Esophagus squamous epithelium (tissue), 5 donors: ENCODE data around the gene CRX. TPM values are rescaled to one million over a fixed set of nuclear protein-coding genes. Genes with fewer than 3 reads are reported as not detected.

ENCODE experiments used
- DNase-seq: peaks from one replicate; lab custom pipeline; 2025; lab: John Stamatoyannopoulos, UW
- H3K27ac ChIP-seq, 4 donors: fragments of 200-600 bp; sonication (generic); one replicate each; pipeline ENCODE4 v1.5.1; 2016 to 2019; ENCODE audit warnings: mild to moderate bottlenecking in 1 of 4
- H3K27me3 ChIP-seq, 4 donors: fragments of 200-600 bp; sonication (generic); 1 replicate in 3 of 4; 2 replicates in 1 of 4; pipeline versions ENCODE4 v1.5.1 to v1.6.0; 2017 to 2021; ENCODE audit warnings: antibody characterized with exemption in 1 of 4
- H3K36me3 ChIP-seq, 3 donors: fragments of 200-600 bp; sonication (generic); one replicate each; pipeline ENCODE4 v1.5.1; 2016 to 2019
- H3K4me1 ChIP-seq, 3 donors: fragments of 200-600 bp; sonication (generic); one replicate each; pipeline ENCODE4 v1.5.1; 2017 to 2019
- H3K4me3 ChIP-seq, 4 donors: fragments of 200-600 bp; sonication (generic); 1 replicate in 3 of 4; 2 replicates in 1 of 4; pipeline ENCODE4 v1.5.1; 2016 to 2019; ENCODE audit warnings: mild to moderate bottlenecking in 2 of 4, moderate library complexity in 1 of 4
- H3K9me3 ChIP-seq, 3 donors: fragments of 200-600 bp; sonication (generic); one replicate each; pipeline ENCODE4 v1.5.1; 2016 to 2019
- POLR2A ChIP-seq, 4 donors: fragments of 450-650 bp; IDR thresholded peaks; one replicate each; pipeline ENCODE4 v1.6.1; 2017; ENCODE audit warnings: antibody characterized with exemption in 4 of 4, mild to moderate bottlenecking in 4 of 4, moderate library complexity in 3 of 4
- WGBS, 2 donors: methylation state at CpG; one replicate each; pipeline ENCODE4 v1.1.5; 2018; 5-methylcytosine and 5-hydroxymethylcytosine counted together
- intact Hi-C: fragments of 100-400 bp; cut with DNase I; formaldehyde crosslinking; loops from one replicate; pipeline ENCODE4 v1.15.0; 2022
- small RNA-seq, 4 donors: library from RNA; depleted of rRNA; stranded (forward); fragments of <200 nt; gene quantifications; one replicate each; pipeline ENCODE3, GENCODE V24; 2016
- total RNA-seq, 4 donors: library from RNA; depleted of rRNA; stranded (reverse); fragments of >200 nt; gene quantifications; one replicate each; pipeline ENCODE4 v1.1.0, GENCODE V29; 2016
- TF ChIP-seq, protein P1 (sequence below), 6 experiments: fragments of 450-650 bp in 4 of 6; fragments of 200-600 bp in 2 of 6; sonication (generic) in 2 of 6; IDR thresholded peaks; one replicate each; pipeline ENCODE4 v1.5.1; 2016 to 2019; ENCODE audit warnings: antibody characterized with exemption in 6 of 6, mild to moderate bottlenecking in 4 of 6, moderate library complexity in 4 of 6
- donor health status: DM: yes; HTN: yes; CAD: no.

Gene CRX
- total RNA-seq, 4 donors from 2014 or later, result not detected

DNA sequence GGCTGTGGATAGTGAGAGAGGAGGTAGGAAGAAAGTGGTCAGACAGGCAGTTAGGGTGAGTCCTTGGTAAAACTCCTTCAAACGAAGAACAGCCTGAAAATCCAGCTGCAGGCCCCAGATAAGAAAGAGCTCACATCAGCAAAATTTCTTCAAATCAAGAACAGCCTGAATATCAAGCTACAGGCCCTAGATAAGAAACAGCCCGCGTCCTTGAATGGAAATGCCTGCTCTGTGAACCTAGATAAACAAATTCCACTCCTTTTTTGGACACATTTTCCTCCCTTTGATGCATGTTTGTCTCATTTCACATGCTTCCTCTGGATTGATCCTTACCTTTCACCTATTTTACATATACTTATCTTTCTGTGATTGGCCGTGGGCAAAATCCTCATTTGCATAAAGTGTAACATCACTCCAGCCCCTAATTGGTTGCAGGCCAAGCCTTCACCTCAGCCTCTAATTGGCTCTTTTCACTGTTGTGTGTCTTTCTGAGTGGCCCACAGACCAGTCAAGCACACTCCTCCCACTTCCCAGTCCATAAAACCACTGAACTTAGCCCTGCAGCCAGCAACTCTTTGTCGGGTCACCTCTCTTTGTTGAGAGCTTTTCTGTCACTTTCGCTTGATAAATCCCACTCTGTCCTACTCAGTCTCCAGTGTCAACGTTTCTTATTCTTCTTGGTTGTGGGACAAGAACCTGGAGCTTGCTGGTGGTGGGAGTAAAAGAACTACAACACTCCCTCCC lies 70.4 kb downstream of the CRX start:
- Histone ChIP-seq H3K4me3 (no peak overlapping the region), H3K4me1 (no peaks in the 10 kb centered on the region), H3K9me3 (peaks cover 0 to 7% (median 4%) of the 10 kb centered on the region in 3 donors), H3K27ac (no peak overlapping the region), H3K36me3 (no peaks in the 10 kb centered on the region), H3K27me3 (no peaks in the 10 kb centered on the region)
- TF ChIP-seq POLR2A (IDR thresholded peaks at IDR 0.05), result no peak
- TF ChIP-seq, protein P1, sequence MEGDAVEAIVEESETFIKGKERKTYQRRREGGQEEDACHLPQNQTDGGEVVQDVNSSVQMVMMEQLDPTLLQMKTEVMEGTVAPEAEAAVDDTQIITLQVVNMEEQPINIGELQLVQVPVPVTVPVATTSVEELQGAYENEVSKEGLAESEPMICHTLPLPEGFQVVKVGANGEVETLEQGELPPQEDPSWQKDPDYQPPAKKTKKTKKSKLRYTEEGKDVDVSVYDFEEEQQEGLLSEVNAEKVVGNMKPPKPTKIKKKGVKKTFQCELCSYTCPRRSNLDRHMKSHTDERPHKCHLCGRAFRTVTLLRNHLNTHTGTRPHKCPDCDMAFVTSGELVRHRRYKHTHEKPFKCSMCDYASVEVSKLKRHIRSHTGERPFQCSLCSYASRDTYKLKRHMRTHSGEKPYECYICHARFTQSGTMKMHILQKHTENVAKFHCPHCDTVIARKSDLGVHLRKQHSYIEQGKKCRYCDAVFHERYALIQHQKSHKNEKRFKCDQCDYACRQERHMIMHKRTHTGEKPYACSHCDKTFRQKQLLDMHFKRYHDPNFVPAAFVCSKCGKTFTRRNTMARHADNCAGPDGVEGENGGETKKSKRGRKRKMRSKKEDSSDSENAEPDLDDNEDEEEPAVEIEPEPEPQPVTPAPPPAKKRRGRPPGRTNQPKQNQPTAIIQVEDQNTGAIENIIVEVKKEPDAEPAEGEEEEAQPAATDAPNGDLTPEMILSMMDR (IDR thresholded peaks at IDR 0.05), result no peak
- intact Hi-C loops, result no loop called here
- no peak for DNase-seq
- 60 to 63% methylated on average over 7 of the region's 7 CpGs for WGBS, 2 donors

Small RNA genes lying within 50 kb of the gene (small RNA-seq; reads per million reads assigned to genes)
- 0 reads per million in 4 donors for gene AC008745.1

Other genes starting within 250 kb of the CRX start
- gene ZNF541, start 248.8 kb upstream of the CRX start, total RNA-seq, result under 1 TPM in 1 of 4 donors, not detected in 3; 0.04 TPM
- 10 to 100 TPM in 1 of 4 donors, 1 to 10 TPM in 3; 1.1 to 17.5 (median 7.0) TPM for gene BICRA, start 212.8 kb upstream of the CRX start, total RNA-seq
- gene EHD2, start 108.5 kb upstream of the CRX start, total RNA-seq, result 10 to 100 TPM; 34.8 to 50.7 (median 39.2) TPM
- gene NOP53, start 76.4 kb upstream of the CRX start, total RNA-seq, result 100 to 1,000 TPM; 118 to 522 (median 268) TPM
- 100 to 1,000 TPM; 185 to 477 (median 324) TPM for gene SELENOW, start 43.2 kb upstream of the CRX start, total RNA-seq
- gene TPRX1, start 17.4 kb upstream of the CRX start, total RNA-seq, result not detected
- gene TPRX2, start 37.3 kb downstream of the CRX start, total RNA-seq, result not detected
- gene SULT2A1, start 64.4 kb downstream of the CRX start, total RNA-seq, result not detected
- gene BSPH1, start 170.2 kb downstream of the CRX start, total RNA-seq, result not detected
- not detected for gene ELSPBP1, start 172.7 kb downstream of the CRX start, total RNA-seq
- not detected for gene CABP5, start 222.1 kb downstream of the CRX start, total RNA-seq